ENCODE data around the gene AHI1. TPM values are rescaled to one million over a fixed set of nuclear protein-coding genes. Genes with fewer than 3 reads are reported as not detected.
"Not testable (repeated sequence)": the region's sequence is repeated elsewhere in the genome, so short reads cannot be mapped to it uniquely, and the experiment has no call there.

The AHI1 gene
- total RNA-seq, 1 donor from 2014 or later, result 7.3 TPM

- DNase-seq (ENCODE audit: extremely low read depth, low read depth, low spot score), result no peak
Observed at GRCh38 chr6:135506270-135506997, 8.9 kb upstream of the AHI1 start.

- DNase-seq (ENCODE audit: extremely low read depth, low read depth, low spot score), result no peak
Observed at GRCh38 chr6:135505648-135506047, 8.1 kb upstream of the AHI1 start.

GRCh38 chr6:135505222-135505621 lies 7.7 kb upstream of the AHI1 start:
- DNase-seq (ENCODE audit: extremely low read depth, low read depth, low spot score), result no peak

GRCh38 chr6:135504734-135505133 lies 7.2 kb upstream of the AHI1 start:
- no peak for DNase-seq (ENCODE audit: extremely low read depth, low read depth, low spot score)

GRCh38 chr6:135503703-135504475 lies 6.3 kb upstream of the AHI1 start:
- DNase-seq (ENCODE audit: extremely low read depth, low read depth, low spot score), result no peak

- DNase-seq (ENCODE audit: extremely low read depth, low read depth, low spot score), result no peak
Observed at GRCh38 chr6:135499441-135500340, 2.2 kb upstream of the AHI1 start.

- DNase-seq (ENCODE audit: extremely low read depth, low read depth, low spot score), result peak; percentile 70
Observed at GRCh38 chr6:135498185-135498841, 773 bp upstream of the AHI1 start.

- DNase-seq (ENCODE audit: extremely low read depth, low read depth, low spot score), result no peak
Observed at GRCh38 chr6:135496800-135497411, 634 bp downstream of the AHI1 start.

GRCh38 chr6:135493218-135493961 lies 4.2 kb downstream of the AHI1 start:
- no peak for DNase-seq (ENCODE audit: extremely low read depth, low read depth, low spot score)

GRCh38 chr6:135490381-135490780 lies 7.2 kb downstream of the AHI1 start:
- DNase-seq (ENCODE audit: extremely low read depth, low read depth, low spot score), result no peak

GRCh38 chr6:135488023-135488422 lies 9.5 kb downstream of the AHI1 start:
- DNase-seq (ENCODE audit: extremely low read depth, low read depth, low spot score), result no peak

- DNase-seq (ENCODE audit: extremely low read depth, low read depth, low spot score), result not testable (repeated sequence)
Observed at GRCh38 chr6:135483903-135484302, 13.6 kb downstream of the AHI1 start.

- no peak for DNase-seq (ENCODE audit: extremely low read depth, low read depth, low spot score)
Observed at GRCh38 chr6:135481783-135482369, 15.7 kb downstream of the AHI1 start.

GRCh38 chr6:135479601-135480000 lies 17.9 kb downstream of the AHI1 start:
- no peak for DNase-seq (ENCODE audit: extremely low read depth, low read depth, low spot score)

- no peak for DNase-seq (ENCODE audit: extremely low read depth, low read depth, low spot score)
Observed at GRCh38 chr6:135478626-135479025, 18.9 kb downstream of the AHI1 start.

GRCh38 chr6:135475292-135475886 lies 22.2 kb downstream of the AHI1 start:
- DNase-seq (ENCODE audit: extremely low read depth, low read depth, low spot score), result no peak

GRCh38 chr6:135474362-135474761 lies 23.2 kb downstream of the AHI1 start:
- DNase-seq (ENCODE audit: extremely low read depth, low read depth, low spot score), result no peak

- no peak for DNase-seq (ENCODE audit: extremely low read depth, low read depth, low spot score)
Observed at GRCh38 chr6:135465903-135466302, 31.6 kb downstream of the AHI1 start.

- DNase-seq (ENCODE audit: extremely low read depth, low read depth, low spot score), result no peak
Observed at GRCh38 chr6:135465307-135465706, 32.2 kb downstream of the AHI1 start.

Measured in glomerular endothelial cell (primary cell).